Immature natural killer cell (primary cell): ENCODE data around the gene SSH2. TPM values are rescaled to one million over a fixed set of nuclear protein-coding genes. Genes with fewer than 3 reads are reported as not detected.

Experiments used
- DNase-seq, 3 donors: peaks; one replicate each; pipeline ENCODE4 v3.0.0; 2022; ENCODE audit warnings: mixed read lengths in 1 of 3
- H3K27ac Mint-ChIP-seq, 6 donors: one replicate each; pipeline ENCODE4 v1.8.0; 2020; ENCODE audit warnings: mixed read lengths in 6 of 6, mild to moderate bottlenecking in 5 of 6, inconsistent platforms in 4 of 6, moderate library complexity in 3 of 6
- H3K27me3 Mint-ChIP-seq, 3 donors: one replicate each; pipeline ENCODE4 v1.8.0; 2020 to 2021; ENCODE audit warnings: low read depth in 3 of 3, mild to moderate bottlenecking in 3 of 3, mixed read lengths in 3 of 3, moderate library complexity in 3 of 3, inconsistent platforms in 1 of 3
- H3K36me3 Mint-ChIP-seq, 3 donors: one replicate each; pipeline ENCODE4 v1.8.0; 2020; ENCODE audit warnings: mixed read lengths in 3 of 3, inconsistent platforms in 2 of 3, mild to moderate bottlenecking in 2 of 3
- H3K4me1 Mint-ChIP-seq, 2 donors: one replicate each; pipeline ENCODE4 v1.8.0; 2020; ENCODE audit warnings: inconsistent platforms in 2 of 2, mild to moderate bottlenecking in 2 of 2, mixed read lengths in 2 of 2, moderate library complexity in 1 of 2
- H3K4me3 Mint-ChIP-seq, 5 donors: one replicate each; pipeline ENCODE4 v1.8.0; 2020; ENCODE audit warnings: mild to moderate bottlenecking in 5 of 5, mixed read lengths in 5 of 5, inconsistent platforms in 3 of 5, moderate library complexity in 3 of 5
- H3K9me3 Mint-ChIP-seq, 6 donors: one replicate each; pipeline ENCODE4 v1.8.0; 2020; ENCODE audit warnings: mild to moderate bottlenecking in 6 of 6, mixed read lengths in 6 of 6, inconsistent platforms in 4 of 6, moderate library complexity in 3 of 6
- polyA plus RNA-seq, 3 donors: library from polyadenylated mRNA; unstranded; fragments of 300-500 nt; fragmentation: Illumina TruSeq; gene quantifications; one replicate each; pipeline ENCODE4 v1.2.3, GENCODE V29; 2021

SSH2 gene
- polyA plus RNA-seq, 3 donors from 2014 or later = 24.2 to 61.5 (median 25.3) TPM

- peaks cover 3 to 14% (median 5%) of the 10 kb centered on the region in 3 donors for H3K27me3 Mint-ChIP-seq
- H3K4me3 Mint-ChIP-seq = no peak overlapping the region
- peaks cover 11 to 28% (median 14%) of the 10 kb centered on the region in 3 donors for H3K36me3 Mint-ChIP-seq
- H3K9me3 Mint-ChIP-seq = no peaks in the 10 kb centered on the region
- peak overlapping the region in 4 of 6 donors; percentile 37 to 69 (median 40) for H3K27ac Mint-ChIP-seq
- no peak for DNase-seq
- H3K4me1 Mint-ChIP-seq = peaks cover 3 to 10% of the 10 kb centered on the region in 2 donors
Measured at GRCh38 chr17:29649359-29649758, 280.7 kb downstream of the SSH2 start.

- Mint-ChIP-seq H3K4me3 (no peak overlapping the region), H3K36me3 (peaks cover 11 to 29% (median 14%) of the 10 kb centered on the region in 3 donors), H3K27ac (peak overlapping the region in 3 of 6 donors; percentile 3 to 55 (median 39)), H3K9me3 (no peaks in the 10 kb centered on the region), H3K27me3 (peaks cover 3 to 16% (median 6%) of the 10 kb centered on the region in 3 donors), H3K4me1 (peaks cover 4 to 12% of the 10 kb centered on the region in 2 donors)
- DNase-seq = no peak
Measured at GRCh38 chr17:29648005-29648404, 282.0 kb downstream of the SSH2 start.

- Mint-ChIP-seq H3K4me1 (peaks cover 10 to 26% of the 10 kb centered on the region in 2 donors), H3K27ac (peak overlapping the region in 4 of 6 donors; percentile 21 to 64 (median 43)), H3K9me3 (no peaks in the 10 kb centered on the region), H3K36me3 (peaks cover 11 to 35% (median 16%) of the 10 kb centered on the region in 3 donors), H3K27me3 (peaks cover 3 to 18% (median 9%) of the 10 kb centered on the region in 3 donors), H3K4me3 (no peak overlapping the region)
- DNase-seq = no peak
Measured at GRCh38 chr17:29645515-29646051, 284.4 kb downstream of the SSH2 start.

- Mint-ChIP-seq H3K9me3 (no peaks in the 10 kb centered on the region), H3K4me1 (peaks cover 19 to 42% of the 10 kb centered on the region in 2 donors), H3K27ac (peak overlapping the region in 2 of 6 donors; percentile 7 to 57), H3K4me3 (no peak overlapping the region), H3K27me3 (peaks cover 3 to 20% (median 16%) of the 10 kb centered on the region in 3 donors), H3K36me3 (peaks cover 8 to 25% (median 15%) of the 10 kb centered on the region in 3 donors)
- DNase-seq = no peak
Measured at GRCh38 chr17:29643817-29644160, 286.2 kb downstream of the SSH2 start.

GRCh38 chr17:29642171-29642611 is 287.8 kb downstream of the SSH2 start:
- Mint-ChIP-seq H3K4me3 (no peak overlapping the region), H3K27ac (peak overlapping the region; percentile 11 to 74 (median 66)), H3K36me3 (peaks cover 0 to 18% (median 8%) of the 10 kb centered on the region in 3 donors), H3K9me3 (no peaks in the 10 kb centered on the region), H3K27me3 (peaks cover 0 to 20% (median 11%) of the 10 kb centered on the region in 3 donors), H3K4me1 (peaks cover 19 to 49% of the 10 kb centered on the region in 2 donors)
- DNase-seq = no peak

GRCh38 chr17:29640981-29641642 is 288.9 kb downstream of the SSH2 start:
- Mint-ChIP-seq H3K4me1 (peaks cover 23 to 55% of the 10 kb centered on the region in 2 donors), H3K27ac (peak overlapping the region in 5 of 6 donors; percentile 64 to 74 (median 71)), H3K36me3 (peaks cover 0 to 23% (median 15%) of the 10 kb centered on the region in 3 donors), H3K9me3 (no peaks in the 10 kb centered on the region), H3K27me3 (peaks cover 0 to 20% (median 11%) of the 10 kb centered on the region in 3 donors), H3K4me3 (no peak overlapping the region)
- DNase-seq = no peak

- no peak for DNase-seq
- peaks cover 0 to 20% (median 11%) of the 10 kb centered on the region in 3 donors for H3K27me3 Mint-ChIP-seq
- peak overlapping the region; percentile 64 to 77 (median 72) for H3K27ac Mint-ChIP-seq
- no peaks in the 10 kb centered on the region for H3K9me3 Mint-ChIP-seq
- H3K4me3 Mint-ChIP-seq = no peak overlapping the region
- H3K4me1 Mint-ChIP-seq = peaks cover 20 to 50% of the 10 kb centered on the region in 2 donors
- peaks cover 0 to 29% (median 17%) of the 10 kb centered on the region in 3 donors for H3K36me3 Mint-ChIP-seq
Measured at GRCh38 chr17:29640413-29640812, 289.6 kb downstream of the SSH2 start.

- Mint-ChIP-seq H3K36me3 (peaks cover 0 to 35% (median 17%) of the 10 kb centered on the region in 3 donors), H3K27me3 (peaks cover 0 to 19% (median 2%) of the 10 kb centered on the region in 3 donors), H3K27ac (peak overlapping the region in 4 of 6 donors; percentile 5 to 65 (median 36)), H3K4me1 (peaks cover 20 to 41% of the 10 kb centered on the region in 2 donors), H3K4me3 (no peak overlapping the region), H3K9me3 (no peaks in the 10 kb centered on the region)
- no peak for DNase-seq
Measured at GRCh38 chr17:29633886-29634285, 296.1 kb downstream of the SSH2 start.

GRCh38 chr17:29630630-29631193 is 299.3 kb downstream of the SSH2 start:
- Mint-ChIP-seq H3K4me3 (no peak overlapping the region), H3K27me3 (peaks cover 0 to 15% (median 5%) of the 10 kb centered on the region in 3 donors), H3K27ac (peak overlapping the region in 3 of 6 donors; percentile 15 to 58 (median 57)), H3K4me1 (peaks cover 21 to 53% of the 10 kb centered on the region in 2 donors), H3K36me3 (peaks cover 0 to 26% (median 9%) of the 10 kb centered on the region in 3 donors), H3K9me3 (no peaks in the 10 kb centered on the region)
- no peak for DNase-seq

- Mint-ChIP-seq H3K27ac (peak overlapping the region in 5 of 6 donors; percentile 20 to 73 (median 48)), H3K36me3 (peaks cover 0 to 24% (median 9%) of the 10 kb centered on the region in 3 donors), H3K4me1 (peaks cover 21 to 56% of the 10 kb centered on the region in 2 donors), H3K9me3 (no peaks in the 10 kb centered on the region), H3K27me3 (peaks cover 0 to 14% (median 5%) of the 10 kb centered on the region in 3 donors), H3K4me3 (peak overlapping the region in 1 of 5 donors; percentile 43)
- DNase-seq = no peak
Measured at GRCh38 chr17:29629839-29630238, 300.2 kb downstream of the SSH2 start.

- H3K36me3 Mint-ChIP-seq = peaks cover 0 to 20% (median 9%) of the 10 kb centered on the region in 3 donors
- H3K9me3 Mint-ChIP-seq = no peaks in the 10 kb centered on the region
- no peak for DNase-seq
- peaks cover 0 to 17% (median 9%) of the 10 kb centered on the region in 3 donors for H3K27me3 Mint-ChIP-seq
- peak overlapping the region in 5 of 6 donors; percentile 42 to 83 (median 71) for H3K27ac Mint-ChIP-seq
- H3K4me3 Mint-ChIP-seq = no peak overlapping the region
- H3K4me1 Mint-ChIP-seq = peaks cover 20 to 53% of the 10 kb centered on the region in 2 donors
Measured at GRCh38 chr17:29628644-29629043, 301.4 kb downstream of the SSH2 start.

- peaks cover 22 to 60% of the 10 kb centered on the region in 2 donors for H3K4me1 Mint-ChIP-seq
- DNase-seq = no peak
Measured at GRCh38 chr17:29627951-29628350, 302.1 kb downstream of the SSH2 start.

GRCh38 chr17:29625037-29625750 is 304.8 kb downstream of the SSH2 start:
- H3K4me3 Mint-ChIP-seq = no peak overlapping the region
- H3K27me3 Mint-ChIP-seq = peaks cover 0 to 21% (median 10%) of the 10 kb centered on the region in 3 donors
- H3K36me3 Mint-ChIP-seq = peaks cover 0 to 4% (median 0%) of the 10 kb centered on the region in 3 donors
- peaks cover 35 to 67% of the 10 kb centered on the region in 2 donors for H3K4me1 Mint-ChIP-seq
- no peaks in the 10 kb centered on the region for H3K9me3 Mint-ChIP-seq
- DNase-seq = no peak
- H3K27ac Mint-ChIP-seq = peak overlapping the region in 5 of 6 donors; percentile 12 to 75 (median 50)

More at GRCh38 chr17:29627951-29628350, 302.1 kb downstream of the SSH2 start:
- Mint-ChIP-seq H3K27me3 (peaks cover 0 to 19% (median 9%) of the 10 kb centered on the region in 3 donors), H3K4me3 (no peak overlapping the region), H3K27ac (peak overlapping the region in 5 of 6 donors; percentile 15 to 80 (median 71)), H3K36me3 (peaks cover 0 to 20% (median 9%) of the 10 kb centered on the region in 3 donors), H3K9me3 (no peaks in the 10 kb centered on the region)
